NCI-H1048 (cell line): ENCODE data around the gene HIKESHI.

ENCODE experiments used
- DNase-seq: peaks from one replicate; lab custom pipeline; 2025; lab: John Stamatoyannopoulos, UW

HIKESHI gene

GRCh38 chr11:86374586-86374985 lies 72.5 kb downstream of the HIKESHI start, which contains the start of gene CCDC81:
CCDC81 (plus strand) TSS chr11:86374887; CDS start chr11:86375164, 277 bp downstream.
- DNase-seq: no peak

GRCh38 chr11:86377972-86378371 lies 75.9 kb downstream of the HIKESHI start:
- no peak for DNase-seq

GRCh38 chr11:86380295-86381059 lies 78.4 kb downstream of the HIKESHI start:
- DNase-seq: no peak

- no peak for DNase-seq
These were observed 81.3 kb downstream of the HIKESHI start for GRCh38 chr11:86383041-86383955.

GRCh38 chr11:86386283-86386682 lies 84.2 kb downstream of the HIKESHI start:
- DNase-seq: no peak

- no peak for DNase-seq
These were observed 84.7 kb downstream of the HIKESHI start for GRCh38 chr11:86386746-86387145.

- DNase-seq: no peak
These were observed 86.2 kb downstream of the HIKESHI start for GRCh38 chr11:86388198-86388597.

- no peak for DNase-seq
These were observed 88.4 kb downstream of the HIKESHI start for GRCh38 chr11:86390487-86390886.

- no peak for DNase-seq
These were observed 93.1 kb downstream of the HIKESHI start for GRCh38 chr11:86395061-86395551.
